OCI-LY3 (cell line): Measurements from ENCODE around the gene MAP2K1.

Source experiments
- H2AFZ ChIP-seq: fragments of 200-600, 300-600 bp; shearing (Covaris generic); 2 replicates; pipeline ENCODE4 v1.6.0; 2014; ENCODE audit warnings: antibody characterized with exemption, low read depth, low read length
- H3K27ac ChIP-seq: fragments of 200-600, 300-600 bp; sonication (generic); 2 replicates; pipeline ENCODE4 v1.5.1; 2014; ENCODE audit warnings: mild to moderate bottlenecking, low read length, moderate library complexity, mixed read lengths
- H3K27me3 ChIP-seq: fragments of 200-600, 300-600 bp; sonication (generic); 2 replicates; pipeline ENCODE4 v1.6.1; 2014; ENCODE audit warnings: low read depth, low read length, mixed read lengths
- H3K36me3 ChIP-seq: fragments of 200-600, 300-600 bp; sonication (generic); replicated peaks from 2 replicates; pipeline ENCODE3; 2014; ENCODE audit warnings: low read depth, low read length, mixed read lengths
- H3K4me1 ChIP-seq: fragments of 300-600, 200-600 bp; sonication (generic); 2 replicates; pipeline ENCODE4 v1.6.1; 2014; ENCODE audit warnings: low read length, mixed read lengths
- H3K4me2 ChIP-seq: fragments of 200-600, 300-600 bp; sonication (generic); 2 replicates; pipeline ENCODE4 v1.6.1; 2014; ENCODE audit warnings: low read length, mixed read lengths
- H3K4me3 ChIP-seq: fragments of 300-600, 200-600 bp; sonication (generic); 2 replicates; pipeline ENCODE4 v1.5.1; 2014; ENCODE audit warnings: antibody characterized with exemption, mild to moderate bottlenecking, low read length, moderate library complexity
- H3K79me2 ChIP-seq: fragments of 300-600, 200-600 bp; shearing (Covaris generic); 2 replicates; pipeline ENCODE4 v1.6.1; 2014; ENCODE audit warnings: mild to moderate bottlenecking, low read length, mixed read lengths
- H3K9ac ChIP-seq: fragments of 300-600, 200-600 bp; shearing (Covaris generic); 2 replicates; pipeline ENCODE4 v1.6.0; 2014; ENCODE audit warnings: mild to moderate bottlenecking, low read length, moderate library complexity
- H3K9me3 ChIP-seq: fragments of 200-600, 300-600 bp; shearing (Covaris generic); 2 replicates; pipeline ENCODE4 v1.6.1; 2014; ENCODE audit warnings: low read length, mixed read lengths; ENCODE audit not compliant: insufficient read depth
- H4K20me1 ChIP-seq: fragments of 200-600, 300-600 bp; sonication (generic); 2 replicates; pipeline ENCODE4 v1.6.1; 2016; ENCODE audit warnings: low read length, mixed read lengths; ENCODE audit not compliant: insufficient read depth
- CTCF ChIP-seq: fragments of 200-600, 300-600 bp; sonication (generic); IDR thresholded peaks from 2 replicates; pipeline ENCODE4 v1.5.1; 2014; ENCODE audit warnings: antibody characterized with exemption, low read length, low read depth
- EZH2phosphoT487 ChIP-seq: fragments of 200-600 bp; shearing (Covaris generic); IDR thresholded peaks from 2 replicates; pipeline ENCODE4 v1.6.1; 2018; ENCODE audit warnings: antibody characterized with exemption, mixed run types, low read depth

The MAP2K1 gene

DNA sequence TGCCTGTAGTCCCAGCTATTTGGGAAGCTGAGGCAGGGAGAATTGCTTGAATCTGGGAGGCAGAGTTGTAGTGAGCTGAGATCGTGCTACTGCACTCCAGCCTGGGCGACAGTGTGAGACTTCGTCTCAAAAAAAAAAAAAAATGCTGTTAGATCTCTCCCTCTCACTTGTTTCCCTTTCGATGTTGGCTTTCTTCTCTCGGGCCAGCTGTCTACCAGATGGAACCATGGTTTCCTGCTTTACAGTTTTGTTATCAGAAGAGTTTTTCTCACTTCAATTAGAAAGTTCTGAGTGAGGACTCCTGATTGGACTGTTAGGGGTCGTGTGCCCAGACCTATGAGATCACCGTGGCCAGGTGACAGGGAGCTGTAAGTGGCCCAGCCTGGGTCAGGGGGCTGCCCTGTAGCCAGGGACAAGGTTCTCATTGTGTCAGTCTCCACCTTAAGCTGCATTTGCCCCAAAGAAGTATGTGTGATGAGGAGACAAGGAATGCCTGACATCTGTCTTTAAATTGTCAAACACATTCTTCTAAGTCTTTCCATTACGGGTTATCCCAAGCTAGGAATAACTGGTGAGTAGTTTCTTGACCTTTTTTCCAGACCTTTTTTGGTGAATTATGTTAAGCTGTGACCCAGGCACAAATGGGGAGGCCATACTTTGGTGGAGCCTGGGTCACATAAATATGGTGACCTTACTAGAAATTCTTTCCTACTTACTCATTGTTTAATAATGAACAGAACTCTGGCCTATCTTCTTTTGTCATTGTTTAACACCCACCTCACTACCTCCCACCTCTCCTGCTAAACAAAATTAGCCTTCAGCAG is 85.7 kb downstream of the MAP2K1 start:
- Histone ChIP-seq H3K79me2 (peaks cover 4% of the 10 kb centered on the region; the same call in 1 of the 2 replicates), H4K20me1 (peaks cover 11% of the 10 kb centered on the region), H3K4me1 (no peaks in the 10 kb centered on the region), H2AFZ (no peak overlapping the region), H3K27ac (no peak overlapping the region), H3K36me3 (no peaks in the 10 kb centered on the region), H3K4me3 (no peak overlapping the region), H3K9ac (no peak overlapping the region), H3K4me2 (no peak overlapping the region), H3K27me3 (no peaks in the 10 kb centered on the region), H3K9me3 (no peaks in the 10 kb centered on the region)
- TF ChIP-seq CTCF (no peak), EZH2phosphoT487 (no peak)

- Histone ChIP-seq H3K9ac (no peak overlapping the region), H3K4me3 (no peak overlapping the region), H3K79me2 (peaks cover 4% of the 10 kb centered on the region; the same call in 1 of the 2 replicates), H3K27ac (no peak overlapping the region), H3K36me3 (no peaks in the 10 kb centered on the region), H3K27me3 (no peaks in the 10 kb centered on the region), H2AFZ (no peak overlapping the region), H4K20me1 (peaks cover 12% of the 10 kb centered on the region), H3K4me2 (no peak overlapping the region), H3K9me3 (no peaks in the 10 kb centered on the region), H3K4me1 (no peaks in the 10 kb centered on the region)
- TF ChIP-seq CTCF (no peak), EZH2phosphoT487 (no peak)
These were observed 87.4 kb downstream of the MAP2K1 start for GRCh38 chr15:66474135-66474534.

DNA sequence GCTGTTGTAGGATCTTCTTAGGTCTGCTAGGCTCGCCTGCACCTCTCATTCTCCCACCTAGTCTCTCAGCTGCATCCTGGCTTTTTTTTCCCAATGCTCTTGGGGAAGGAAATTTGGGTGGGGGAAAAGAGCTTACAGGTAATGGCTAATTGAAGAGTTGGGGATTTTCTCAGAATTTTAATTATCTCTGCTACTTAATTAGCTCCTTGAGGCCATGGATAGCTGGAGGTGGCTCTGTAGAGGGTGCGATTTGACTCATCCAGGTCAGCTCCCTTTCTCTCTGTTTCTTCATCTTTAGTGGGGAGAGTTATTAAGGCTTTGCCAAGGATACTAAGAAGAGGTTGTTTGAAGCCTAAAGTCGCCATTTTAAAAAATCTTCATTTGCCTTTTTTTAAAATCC is 88.3 kb downstream of the MAP2K1 start:
- H3K4me2 ChIP-seq: no peak overlapping the region
- TF ChIP-seq EZH2phosphoT487 (no peak), CTCF (no peak)
- H3K4me3 ChIP-seq: no peak overlapping the region
- H2AFZ ChIP-seq: no peak overlapping the region
- no peak overlapping the region for H3K27ac ChIP-seq
- H3K36me3 ChIP-seq: no peaks in the 10 kb centered on the region
- H3K4me1 ChIP-seq: no peaks in the 10 kb centered on the region
- peaks cover 4% of the 10 kb centered on the region; the same call in 1 of the 2 replicates for H3K79me2 ChIP-seq
- H3K27me3 ChIP-seq: no peaks in the 10 kb centered on the region
- H3K9ac ChIP-seq: no peak overlapping the region
- H4K20me1 ChIP-seq: peaks cover 16% of the 10 kb centered on the region
- no peaks in the 10 kb centered on the region for H3K9me3 ChIP-seq

GRCh38 chr15:66476535-66476934 is 89.8 kb downstream of the MAP2K1 start:
- no peaks in the 10 kb centered on the region for H3K4me1 ChIP-seq

More at GRCh38 chr15:66476535-66476934, 89.8 kb downstream of the MAP2K1 start:
- peaks cover 4% of the 10 kb centered on the region for H3K36me3 ChIP-seq
- TF ChIP-seq EZH2phosphoT487 (no peak), CTCF (no peak)
- H3K9ac ChIP-seq: no peak overlapping the region
- H3K4me2 ChIP-seq: no peak overlapping the region
- H3K4me3 ChIP-seq: no peak overlapping the region
- H3K27ac ChIP-seq: no peak overlapping the region
- H3K79me2 ChIP-seq: peaks cover 4% of the 10 kb centered on the region; the same call in 1 of the 2 replicates
- no peaks in the 10 kb centered on the region for H3K27me3 ChIP-seq
- H2AFZ ChIP-seq: no peak overlapping the region
- no peaks in the 10 kb centered on the region for H3K9me3 ChIP-seq
- peaks cover 23% of the 10 kb centered on the region for H4K20me1 ChIP-seq
